Liver (tissue), 9 donors: ENCODE results near the gene PKP4. TPM values are rescaled to one million over a fixed set of nuclear protein-coding genes. Genes with fewer than 3 reads are reported as not detected.
A peak's percentile ranks its signal among the peaks of the same experiment; 100 is the strongest.

Experiments used
- DNase-seq: peaks from one replicate; pipeline ENCODE4 v3.0.0-alpha.2; 2017; ENCODE audit warnings: low spot score
- H3K27ac ChIP-seq, 2 donors: one replicate each; pipeline ENCODE4 v1.7.0; 2013; ENCODE audit warnings: inconsistent platforms in 2 of 2, low read length in 2 of 2, control low read depth in 1 of 2, low read depth in 1 of 2, mild to moderate bottlenecking in 1 of 2
- H3K27me3 ChIP-seq, 4 donors: one replicate each; pipeline versions ENCODE4 v1.6.1 to v1.7.0; 2013; ENCODE audit warnings: low read length in 3 of 4, inconsistent platforms in 1 of 4, mild to moderate bottlenecking in 1 of 4, moderate library complexity in 1 of 4; ENCODE audit not compliant: control insufficient read depth in 4 of 4, insufficient read depth in 4 of 4
- H3K36me3 ChIP-seq, 4 donors: one replicate each; pipeline versions ENCODE4 v1.6.1 to v1.7.0; 2013; ENCODE audit warnings: low read length in 3 of 4, mild to moderate bottlenecking in 3 of 4, low read depth in 1 of 4, moderate library complexity in 1 of 4; ENCODE audit not compliant: control insufficient read depth in 4 of 4, insufficient read depth in 3 of 4
- H3K4me1 ChIP-seq, 4 donors: one replicate each; pipeline versions ENCODE4 v1.6.1 to v1.7.0; 2013; ENCODE audit warnings: low read length in 3 of 4, mild to moderate bottlenecking in 3 of 4, moderate library complexity in 1 of 4; ENCODE audit not compliant: control insufficient read depth in 4 of 4, insufficient read depth in 4 of 4
- H3K4me3 ChIP-seq, 3 donors: one replicate each; pipeline versions ENCODE4 v1.6.1 to v1.7.0; 2013; ENCODE audit warnings: low read length in 3 of 3, control low read depth in 1 of 3, low read depth in 1 of 3, mild to moderate bottlenecking in 1 of 3
- H3K9ac ChIP-seq, 2 donors: one replicate each; pipeline ENCODE4 v1.7.0; 2013; ENCODE audit warnings: low read length in 2 of 2, mild to moderate bottlenecking in 2 of 2, moderate library complexity in 2 of 2, control low read depth in 1 of 2, low read depth in 1 of 2
- H3K9me3 ChIP-seq, 4 donors: one replicate each; pipeline versions ENCODE4 v1.6.1 to v1.7.0; 2013; ENCODE audit warnings: low read length in 3 of 4; ENCODE audit not compliant: control insufficient read depth in 4 of 4
- EGR1 ChIP-seq, 2 donors: IDR thresholded peaks; 2 replicates each; pipeline ENCODE4 v1.6.1; 2016 to 2018; ENCODE audit warnings: antibody characterized with exemption in 2 of 2, low read depth in 2 of 2
- FOXA1 ChIP-seq: IDR thresholded peaks from 2 replicates; pipeline ENCODE4 v1.6.1; 2016; ENCODE audit warnings: antibody characterized with exemption
- FOXA2 ChIP-seq: IDR thresholded peaks from 2 replicates; pipeline ENCODE4 v1.6.1; 2016; ENCODE audit warnings: antibody characterized with exemption
- GABPA ChIP-seq, 2 donors: IDR thresholded peaks in 1 of 2; conservative IDR thresholded peaks in 1 of 2; 2 replicates each; pipeline ENCODE4 v1.6.1; 2016; ENCODE audit warnings: antibody characterized with exemption in 2 of 2, mild to moderate bottlenecking in 1 of 2, moderate library complexity in 1 of 2
- HNF4A ChIP-seq, 2 donors: conservative IDR thresholded peaks; 2 replicates each; pipeline ENCODE4 v1.6.1; 2016; ENCODE audit warnings: antibody characterized with exemption in 2 of 2, mild to moderate bottlenecking in 2 of 2
- JUND ChIP-seq, 2 donors: IDR thresholded peaks; 2 replicates each; pipeline ENCODE4 v1.6.1; 2016; ENCODE audit warnings: antibody characterized with exemption in 2 of 2
- NR2F2 ChIP-seq: IDR thresholded peaks from 2 replicates; pipeline ENCODE4 v1.6.1; 2016; ENCODE audit warnings: antibody characterized with exemption
- REST ChIP-seq: IDR thresholded peaks from 2 replicates; pipeline ENCODE4 v1.6.1; 2016; ENCODE audit warnings: antibody characterized with exemption, mild to moderate bottlenecking
- RXRA ChIP-seq, 2 donors: IDR thresholded peaks; 2 replicates each; pipeline ENCODE4 v1.6.1; 2017 to 2018; ENCODE audit warnings: antibody characterized with exemption in 2 of 2, mild to moderate bottlenecking in 1 of 2
- SP1 ChIP-seq: IDR thresholded peaks from 2 replicates; pipeline ENCODE4 v1.6.1; 2018; ENCODE audit warnings: antibody characterized with exemption, mild to moderate bottlenecking
- TAF1 ChIP-seq: conservative IDR thresholded peaks from 2 replicates; pipeline ENCODE4 v1.6.1; 2016; ENCODE audit warnings: antibody characterized with exemption, mild to moderate bottlenecking
- YY1 ChIP-seq: IDR thresholded peaks from 2 replicates; pipeline ENCODE4 v1.6.1; 2016; ENCODE audit warnings: antibody characterized with exemption, mild to moderate bottlenecking
- ZBTB33 ChIP-seq: IDR thresholded peaks from 2 replicates; pipeline ENCODE4 v1.6.1; 2016; ENCODE audit warnings: antibody characterized with exemption
- WGBS: extraction: QIAGEN DNeasy Blood & Tissue Kit; methylation state at CpG from one replicate; pipeline ENCODE4 v1.1.7; 2013; 5-methylcytosine and 5-hydroxymethylcytosine counted together
- polyA plus RNA-seq, 2 donors: library from polyadenylated mRNA; stranded (reverse) in 1 of 2; unstranded in 1 of 2; fragments of 200-250 nt in 1 of 2; fragments of >200 nt in 1 of 2; fragmentation: Nextera tagmentation in 1 of 2; extraction: Ambion mirVana in 1 of 2; gene quantifications; one replicate each; pipeline versions ENCODE4 v1.2.1 to v1.2.3, GENCODE V29; 2013 to 2015
- total RNA-seq, 2 donors: library from RNA; depleted of rRNA; stranded (reverse); fragments of >200 nt; gene quantifications; one replicate each; pipeline ENCODE4 v1.2.3, GENCODE V29; 2014
- donor health status: healthy.
- donor health status: healthy.
- donor health status: healthy.
- donor health status: healthy.
- donor health status: healthy.

The PKP4 gene
- total and polyA plus RNA-seq, 4 donors = 7.7 to 33.8 (median 19.0) TPM

GRCh38 chr2:158502974-158503373, 46.2 kb downstream of the PKP4 start:
- Histone ChIP-seq H3K4me1 (peaks cover 2 to 18% (median 4%) of the 10 kb centered on the region in 4 donors), H3K9ac (no peak overlapping the region), H3K4me3 (no peak overlapping the region), H3K9me3 (no peaks in the 10 kb centered on the region), H3K27ac (no peak overlapping the region), H3K27me3 (no peaks in the 10 kb centered on the region), H3K36me3 (no peaks in the 10 kb centered on the region)
- no peak for DNase-seq
- 88% methylated on average over 2 of the region's 2 CpGs for WGBS
- TF ChIP-seq FOXA2 = no peak
- TF ChIP-seq GABPA (IDR thresholded peaks at IDR 0.05 in 1 of 2, conservative IDR thresholded peaks at IDR 0.05 in 1 of 2) = no peak
- no peak for TF ChIP-seq TAF1
- TF ChIP-seq RXRA (IDR thresholded peaks at IDR 0.05) = no peak

GRCh38 chr2:158504088-158504487, 47.3 kb downstream of the PKP4 start:
- DNase-seq = no peak
- H3K4me1 ChIP-seq = peaks cover 2 to 18% (median 4%) of the 10 kb centered on the region in 4 donors
- H3K27me3 ChIP-seq = no peaks in the 10 kb centered on the region
- TF ChIP-seq GABPA (IDR thresholded peaks at IDR 0.05 in 1 of 2, conservative IDR thresholded peaks at IDR 0.05 in 1 of 2) (no peak), FOXA2 (peak; percentile 36), HNF4A (conservative IDR thresholded peaks at IDR 0.05) (peak in 1 of 2 donors; percentile 8), JUND (IDR thresholded peaks at IDR 0.05) (no peak)
- no peak overlapping the region for H3K9ac ChIP-seq
- H3K36me3 ChIP-seq = no peaks in the 10 kb centered on the region
- no peak overlapping the region for H3K4me3 ChIP-seq
- WGBS = 35% methylated on average over 3 of the region's 3 CpGs
- no peak overlapping the region for H3K27ac ChIP-seq
- no peaks in the 10 kb centered on the region for H3K9me3 ChIP-seq

- peaks cover 2 to 18% (median 4%) of the 10 kb centered on the region in 4 donors for H3K4me1 ChIP-seq
- no peak overlapping the region for H3K27ac ChIP-seq
These were observed 48.7 kb downstream of the PKP4 start for GRCh38 chr2:158505448-158505934.

More at GRCh38 chr2:158505448-158505934, 48.7 kb downstream of the PKP4 start:
- no peaks in the 10 kb centered on the region for H3K27me3 ChIP-seq
- no peaks in the 10 kb centered on the region for H3K36me3 ChIP-seq
- no peak overlapping the region for H3K9ac ChIP-seq
- no peak overlapping the region for H3K4me3 ChIP-seq
- no peaks in the 10 kb centered on the region for H3K9me3 ChIP-seq
- TF ChIP-seq ZBTB33 (no peak), FOXA1 (no peak), NR2F2 (no peak), FOXA2 (no peak), RXRA (IDR thresholded peaks at IDR 0.05) (no peak), YY1 (no peak), TAF1 (no peak), HNF4A (conservative IDR thresholded peaks at IDR 0.05) (no peak), EGR1 (IDR thresholded peaks at IDR 0.05; ENCODE audit: low read depth in 2 of 2) (no peak), REST (no peak), SP1 (no peak), GABPA (IDR thresholded peaks at IDR 0.05 in 1 of 2, conservative IDR thresholded peaks at IDR 0.05 in 1 of 2) (no peak)
- 93% methylated on average over 4 of the region's 4 CpGs for WGBS
- DNase-seq = no peak
